ENCODE results near the gene TPTE.
"Not testable (repeated sequence)": the region's sequence is repeated elsewhere in the genome, so short reads cannot be mapped to it uniquely, and the experiment has no call there.

TPTE gene

GRCh38 chr21:10521091-10521598 lies at the start of gene TPTE:
TSS of gene TPTE (plus strand) at chr21:10521583. CDS start at chr21:10538724, 17,141 bp downstream.
- H3K9me3 ChIP-seq (ENCODE audit: control insufficient read depth, insufficient read depth, low read depth, low read length), result no peaks in the 10 kb centered on the region
- no peak for TF ChIP-seq ZNF488 (tag by site-specific recombination; IDR thresholded peaks at IDR 0.05)
- TF ChIP-seq ZXDB (tag by site-specific recombination; IDR thresholded peaks at IDR 0.05), result no peak
- no peak for TF ChIP-seq ZNF292 (tag by site-specific recombination; IDR thresholded peaks at IDR 0.05; ENCODE audit: borderline replicate concordance, low read depth)
- no peak for TF ChIP-seq SP2 (tag by site-specific recombination; IDR thresholded peaks at IDR 0.05)
- no peak for TF ChIP-seq ZNF26 (tag by site-specific recombination; IDR thresholded peaks at IDR 0.05)
- TF ChIP-seq INSM2 (tag by site-specific recombination; IDR thresholded peaks at IDR 0.05), result no peak
- no peak for TF ChIP-seq ZNF394 (tag by site-specific recombination; IDR thresholded peaks at IDR 0.05; ENCODE audit: borderline replicate concordance)
- no peak for TF ChIP-seq SETDB1 (IDR thresholded peaks at IDR 0.05; ENCODE audit: insufficient read length, low read length)
- no peak for TF ChIP-seq ZNF23 (tag by site-specific recombination; IDR thresholded peaks at IDR 0.05; ENCODE audit: borderline replicate concordance)
- no peak for TF ChIP-seq ZNF416 (tag by site-specific recombination; IDR thresholded peaks at IDR 0.05)
- no peak for TF ChIP-seq ZNF2 (tag by site-specific recombination; IDR thresholded peaks at IDR 0.05)
- TF ChIP-seq ZNF514 (tag by site-specific recombination; IDR thresholded peaks at IDR 0.05), result no peak
- no peak for TF ChIP-seq OSR2 (tag by site-specific recombination; IDR thresholded peaks at IDR 0.05)
- TF ChIP-seq ZNF140 (tag by site-specific recombination; IDR thresholded peaks at IDR 0.05), result no peak
- no peak for TF ChIP-seq ZNF785 (tag by site-specific recombination; IDR thresholded peaks at IDR 0.05)
- no peak for TF ChIP-seq ZNF549 (tag by site-specific recombination; IDR thresholded peaks at IDR 0.05)
- POLR2A ChIA-PET, result no interaction called here
- no peak within 1 kb of the TSS for H3K4me3 ChIP-seq (ENCODE audit: low read depth, low read length)
- H3K27ac ChIP-seq (ENCODE audit: extremely low read depth, low read depth, low read length), result no peak within 1 kb of the TSS
- CTCF ChIA-PET, result no interaction called here
- no peaks in the 10 kb centered on the region for H3K36me3 ChIP-seq (ENCODE audit: control insufficient read depth in 2 of 2, insufficient read depth in 1 of 2, low read length in 2 of 2)
- H3K4me1 ChIP-seq (ENCODE audit: control insufficient read depth, insufficient read depth, low read length), result no peaks in the 10 kb centered on the region

- POLR2A ChIA-PET; H3K9me3 ChIP-seq (ENCODE audit: control insufficient read depth, insufficient read depth, low read depth, low read length); CTCF ChIA-PET; H3K4me1 ChIP-seq (ENCODE audit: control insufficient read depth, insufficient read depth, low read length); H3K36me3 ChIP-seq (ENCODE audit: control insufficient read depth in 2 of 2, insufficient read depth in 1 of 2, low read length in 2 of 2); H3K27ac ChIP-seq (ENCODE audit: extremely low read depth, low read depth, low read length); H3K4me3 ChIP-seq (ENCODE audit: low read depth, low read length): not testable (repeated sequence)
These were observed 49.4 kb upstream of the TPTE start for GRCh38 chr21:10471999-10472398.

GRCh38 chr21:10477794-10478193 lies 43.6 kb upstream of the TPTE start:
- CTCF ChIA-PET, result not testable (repeated sequence)

GRCh38 chr21:10479875-10480274 lies 41.5 kb upstream of the TPTE start:
- POLR2A ChIA-PET; H3K9me3 ChIP-seq (ENCODE audit: control insufficient read depth, insufficient read depth, low read depth, low read length); H3K4me3 ChIP-seq (ENCODE audit: low read depth, low read length); H3K36me3 ChIP-seq (ENCODE audit: control insufficient read depth in 2 of 2, insufficient read depth in 1 of 2, low read length in 2 of 2); H3K27ac ChIP-seq (ENCODE audit: extremely low read depth, low read depth, low read length); H3K4me1 ChIP-seq (ENCODE audit: control insufficient read depth, insufficient read depth, low read length); CTCF ChIA-PET: not testable (repeated sequence)

More at GRCh38 chr21:10477794-10478193, 43.6 kb upstream of the TPTE start:
- H3K36me3 ChIP-seq (ENCODE audit: control insufficient read depth in 2 of 2, insufficient read depth in 1 of 2, low read length in 2 of 2); H3K4me1 ChIP-seq (ENCODE audit: control insufficient read depth, insufficient read depth, low read length); H3K4me3 ChIP-seq (ENCODE audit: low read depth, low read length); POLR2A ChIA-PET; H3K9me3 ChIP-seq (ENCODE audit: control insufficient read depth, insufficient read depth, low read depth, low read length); H3K27ac ChIP-seq (ENCODE audit: extremely low read depth, low read depth, low read length): not testable (repeated sequence)

GRCh38 chr21:10484864-10485263 lies 36.5 kb upstream of the TPTE start:
- CTCF ChIA-PET; H3K4me1 ChIP-seq (ENCODE audit: control insufficient read depth, insufficient read depth, low read length); H3K4me3 ChIP-seq (ENCODE audit: low read depth, low read length); H3K27ac ChIP-seq (ENCODE audit: extremely low read depth, low read depth, low read length); H3K9me3 ChIP-seq (ENCODE audit: control insufficient read depth, insufficient read depth, low read depth, low read length); H3K36me3 ChIP-seq (ENCODE audit: control insufficient read depth in 2 of 2, insufficient read depth in 1 of 2, low read length in 2 of 2); POLR2A ChIA-PET: not testable (repeated sequence)

GRCh38 chr21:10490453-10490852 lies 30.9 kb upstream of the TPTE start:
- POLR2A ChIA-PET; CTCF ChIA-PET; H3K36me3 ChIP-seq (ENCODE audit: control insufficient read depth in 2 of 2, insufficient read depth in 1 of 2, low read length in 2 of 2); H3K9me3 ChIP-seq (ENCODE audit: control insufficient read depth, insufficient read depth, low read depth, low read length); H3K4me1 ChIP-seq (ENCODE audit: control insufficient read depth, insufficient read depth, low read length); H3K27ac ChIP-seq (ENCODE audit: extremely low read depth, low read depth, low read length); H3K4me3 ChIP-seq (ENCODE audit: low read depth, low read length): not testable (repeated sequence)
